NB4 (cell line): Measurements from ENCODE around the gene SPDYE8.
A peak's percentile ranks its signal among the peaks of the same experiment; 100 is the strongest.
"Not testable (repeated sequence)": the region's sequence is repeated elsewhere in the genome, so short reads cannot be mapped to it uniquely, and the experiment has no call there.

Source experiments
- DNase-seq: peaks from one replicate; pipeline ENCODE4 v3.0.0; 2010; ENCODE audit warnings: low read depth
- H3K4me3 ChIP-seq: one replicate; pipeline ENCODE4 v1.5.1; 2011; ENCODE audit warnings: mild to moderate bottlenecking, low read depth, low read length, moderate library complexity
- MYC ChIP-seq: IDR thresholded peaks from 2 replicates; pipeline ENCODE4 v1.6.1; 2011; ENCODE audit warnings: low read depth, low read length
- POLR2A ChIP-seq: IDR thresholded peaks from 2 replicates; pipeline ENCODE4 v1.6.1; 2011; ENCODE audit warnings: mild to moderate bottlenecking; ENCODE audit not compliant: insufficient read length; ENCODE audit errors: extremely low read depth

SPDYE8 gene

GRCh38 chr7:73029666-73030065 is at the start of gene SPDYE8:
TSS of gene SPDYE8 (minus strand) at chr7:73029766. CDS start at chr7:73027966, 1,800 bp downstream.
- DNase-seq, H3K4me3 ChIP-seq: not testable (repeated sequence)

- not testable (repeated sequence) for DNase-seq, H3K4me3 ChIP-seq
Observed at GRCh38 chr7:73057811-73058210, 28.2 kb upstream of the SPDYE8 start, which contains the start of gene SPDYE11. TSS of gene SPDYE11 (minus strand) at chr7:73057911. CDS start at chr7:73056111, 1,800 bp downstream.

GRCh38 chr7:73006491-73006890 is 23.1 kb downstream of the SPDYE8 start:
- not testable (repeated sequence) for DNase-seq
- peak overlapping the region; percentile 68 for H3K4me3 ChIP-seq

GRCh38 chr7:73005693-73006447 is 23.7 kb downstream of the SPDYE8 start:
- peak; percentile 99 for DNase-seq
- peak overlapping the region; percentile 53 for H3K4me3 ChIP-seq
- TF ChIP-seq MYC = peak; percentile 55; the same call in 1 of the 2 replicates
- TF ChIP-seq POLR2A = peak; percentile 84

- DNase-seq = not testable (repeated sequence)
- H3K4me3 ChIP-seq = peak overlapping the region; percentile 53
Observed at GRCh38 chr7:73005356-73005692, 24.2 kb downstream of the SPDYE8 start.

- not testable (repeated sequence) for DNase-seq, H3K4me3 ChIP-seq
Observed at GRCh38 chr7:72997887-72998468, 31.6 kb downstream of the SPDYE8 start.

GRCh38 chr7:72997447-72997846 is 32.1 kb downstream of the SPDYE8 start:
- not testable (repeated sequence) for DNase-seq, H3K4me3 ChIP-seq

GRCh38 chr7:72995484-72995883 is 34.1 kb downstream of the SPDYE8 start:
- not testable (repeated sequence) for DNase-seq, H3K4me3 ChIP-seq

- not testable (repeated sequence) for H3K4me3 ChIP-seq, DNase-seq
Observed at GRCh38 chr7:72990146-72990913, 39.2 kb downstream of the SPDYE8 start.

GRCh38 chr7:72982084-72982483 is 47.5 kb downstream of the SPDYE8 start:
- not testable (repeated sequence) for H3K4me3 ChIP-seq, DNase-seq

- DNase-seq, H3K4me3 ChIP-seq: not testable (repeated sequence)
Observed at GRCh38 chr7:72980382-72980781, 49.2 kb downstream of the SPDYE8 start.

GRCh38 chr7:72976434-72976833 is 53.1 kb downstream of the SPDYE8 start:
- not testable (repeated sequence) for H3K4me3 ChIP-seq, DNase-seq

GRCh38 chr7:72975656-72976286 is 53.8 kb downstream of the SPDYE8 start:
- not testable (repeated sequence) for DNase-seq, H3K4me3 ChIP-seq

- DNase-seq, H3K4me3 ChIP-seq: not testable (repeated sequence)
Observed at GRCh38 chr7:72974781-72975180, 54.8 kb downstream of the SPDYE8 start.

GRCh38 chr7:72971505-72971904 is 58.1 kb downstream of the SPDYE8 start:
- not testable (repeated sequence) for DNase-seq, H3K4me3 ChIP-seq
